ENCODE results near the gene AFAP1L2.

Gene AFAP1L2

DNA sequence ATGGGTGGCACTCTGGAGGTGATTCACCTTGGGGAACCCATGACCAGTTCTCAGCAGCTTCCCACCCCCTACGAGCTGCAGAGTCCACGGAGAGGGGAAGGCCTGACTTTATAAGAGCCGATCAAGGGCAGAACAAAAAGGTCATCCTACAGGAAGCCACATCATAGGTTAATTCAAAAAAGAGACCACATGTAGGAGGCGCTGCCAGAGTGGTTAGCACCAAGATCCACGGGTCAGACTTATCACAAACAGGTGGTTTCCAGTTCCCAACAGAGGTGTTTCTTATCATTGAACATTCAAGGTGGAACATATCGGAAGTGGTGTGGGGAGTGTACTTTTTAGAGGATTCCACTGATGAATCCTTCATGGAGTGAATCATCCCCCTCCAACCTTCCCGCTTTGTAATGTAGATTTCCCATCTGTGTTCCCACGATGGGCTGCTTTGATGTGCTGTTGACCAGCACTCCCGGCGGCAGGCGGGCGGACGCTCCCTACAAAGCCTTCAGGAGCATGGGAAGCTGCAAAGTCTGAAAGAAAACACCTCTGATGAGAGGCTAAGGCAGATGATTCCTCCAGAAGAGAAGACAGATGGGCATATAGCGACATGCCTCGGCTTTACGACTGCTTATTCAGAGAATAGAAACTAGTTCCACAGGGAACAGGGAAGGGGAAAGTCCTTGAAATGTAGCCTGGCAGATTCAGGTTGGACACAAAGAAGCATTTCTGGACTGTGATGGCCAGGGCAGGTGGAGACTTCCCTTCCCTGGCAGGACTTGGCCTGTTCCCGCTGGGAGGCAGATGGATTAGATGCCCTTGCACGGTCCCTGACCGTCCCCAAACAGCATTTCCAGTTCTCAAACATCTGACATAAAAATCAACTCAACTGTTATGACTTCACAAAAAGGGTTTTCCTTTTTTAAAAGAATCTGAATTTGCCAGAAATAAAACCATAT lies 66.5 kb downstream of the AFAP1L2 start:
- Histone ChIP-seq H3K4me1 (ENCODE audit: insufficient read depth, low read length) (no peaks in the 10 kb centered on the region), H3K4me2 (ENCODE audit: insufficient read depth, low read length) (no peak overlapping the region), H3K79me2 (ENCODE audit: insufficient read depth, low read length) (no peaks in the 10 kb centered on the region), H3K27ac (ENCODE audit: low read length) (no peak overlapping the region), H3K9ac (ENCODE audit: low read depth, low read length) (no peak overlapping the region), H4K20me1 (ENCODE audit: insufficient read depth, low read length) (no peaks in the 10 kb centered on the region), H2AFZ (ENCODE audit: low read depth, low read length) (no peak overlapping the region), H3K4me3 (ENCODE audit: low read depth in 1 of 2, low read length in 2 of 2) (no peak overlapping the region), H3K9me3 (ENCODE audit: insufficient read depth, low read length, severe bottlenecking) (no peaks in the 10 kb centered on the region), H3K27me3 (ENCODE audit: insufficient read depth, low read length, poor library complexity) (peaks cover 6% of the 10 kb centered on the region), H3K36me3 (ENCODE audit: insufficient read depth, low read length) (no peaks in the 10 kb centered on the region)
- DNase-seq (no peak), ATAC-seq (ENCODE audit: insufficient read depth, low read depth) (no peak)
- TF ChIP-seq, protein P1, sequence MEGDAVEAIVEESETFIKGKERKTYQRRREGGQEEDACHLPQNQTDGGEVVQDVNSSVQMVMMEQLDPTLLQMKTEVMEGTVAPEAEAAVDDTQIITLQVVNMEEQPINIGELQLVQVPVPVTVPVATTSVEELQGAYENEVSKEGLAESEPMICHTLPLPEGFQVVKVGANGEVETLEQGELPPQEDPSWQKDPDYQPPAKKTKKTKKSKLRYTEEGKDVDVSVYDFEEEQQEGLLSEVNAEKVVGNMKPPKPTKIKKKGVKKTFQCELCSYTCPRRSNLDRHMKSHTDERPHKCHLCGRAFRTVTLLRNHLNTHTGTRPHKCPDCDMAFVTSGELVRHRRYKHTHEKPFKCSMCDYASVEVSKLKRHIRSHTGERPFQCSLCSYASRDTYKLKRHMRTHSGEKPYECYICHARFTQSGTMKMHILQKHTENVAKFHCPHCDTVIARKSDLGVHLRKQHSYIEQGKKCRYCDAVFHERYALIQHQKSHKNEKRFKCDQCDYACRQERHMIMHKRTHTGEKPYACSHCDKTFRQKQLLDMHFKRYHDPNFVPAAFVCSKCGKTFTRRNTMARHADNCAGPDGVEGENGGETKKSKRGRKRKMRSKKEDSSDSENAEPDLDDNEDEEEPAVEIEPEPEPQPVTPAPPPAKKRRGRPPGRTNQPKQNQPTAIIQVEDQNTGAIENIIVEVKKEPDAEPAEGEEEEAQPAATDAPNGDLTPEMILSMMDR (IDR thresholded peaks at IDR 0.05; ENCODE audit: borderline replicate concordance, extremely low read depth, low read length, poor library complexity, severe bottlenecking), result no peak
- TF ChIP-seq EZH2 (IDR thresholded peaks at IDR 0.05; ENCODE audit: borderline replicate concordance, low read depth, low read length, severe bottlenecking), result no peak

GRCh38 chr10:114336823-114337509 lies 67.3 kb downstream of the AFAP1L2 start:
- Histone ChIP-seq H3K36me3 (ENCODE audit: insufficient read depth, low read length) (no peaks in the 10 kb centered on the region), H4K20me1 (ENCODE audit: insufficient read depth, low read length) (no peaks in the 10 kb centered on the region), H3K4me2 (ENCODE audit: insufficient read depth, low read length) (no peak overlapping the region), H3K9me3 (ENCODE audit: insufficient read depth, low read length, severe bottlenecking) (no peaks in the 10 kb centered on the region), H3K27ac (ENCODE audit: low read length) (no peak overlapping the region), H3K4me3 (ENCODE audit: low read depth in 1 of 2, low read length in 2 of 2) (no peak overlapping the region), H3K9ac (ENCODE audit: low read depth, low read length) (no peak overlapping the region), H3K4me1 (ENCODE audit: insufficient read depth, low read length) (no peaks in the 10 kb centered on the region), H3K79me2 (ENCODE audit: insufficient read depth, low read length) (no peaks in the 10 kb centered on the region), H3K27me3 (ENCODE audit: insufficient read depth, low read length, poor library complexity) (peaks cover 6% of the 10 kb centered on the region), H2AFZ (ENCODE audit: low read depth, low read length) (no peak overlapping the region)
- no peak for DNase-seq
- no peak for TF ChIP-seq EZH2 (IDR thresholded peaks at IDR 0.05; ENCODE audit: borderline replicate concordance, low read depth, low read length, severe bottlenecking)
- TF ChIP-seq, protein P1 (IDR thresholded peaks at IDR 0.05; ENCODE audit: borderline replicate concordance, extremely low read depth, low read length, poor library complexity, severe bottlenecking), result no peak
- ATAC-seq (ENCODE audit: insufficient read depth, low read depth), result no peak

GRCh38 chr10:114335614-114336013 lies 68.7 kb downstream of the AFAP1L2 start:
- H3K4me1 ChIP-seq (ENCODE audit: insufficient read depth, low read length), result no peaks in the 10 kb centered on the region
- H3K9ac ChIP-seq (ENCODE audit: low read depth, low read length), result no peak overlapping the region
- peaks cover 7% of the 10 kb centered on the region for H3K27me3 ChIP-seq (ENCODE audit: insufficient read depth, low read length, poor library complexity)
- H3K79me2 ChIP-seq (ENCODE audit: insufficient read depth, low read length), result no peaks in the 10 kb centered on the region
- no peaks in the 10 kb centered on the region for H3K9me3 ChIP-seq (ENCODE audit: insufficient read depth, low read length, severe bottlenecking)
- no peak overlapping the region for H2AFZ ChIP-seq (ENCODE audit: low read depth, low read length)
- no peak overlapping the region for H3K4me2 ChIP-seq (ENCODE audit: insufficient read depth, low read length)
- H3K36me3 ChIP-seq (ENCODE audit: insufficient read depth, low read length), result no peaks in the 10 kb centered on the region
- DNase-seq, result no peak
- no peak overlapping the region for H3K27ac ChIP-seq (ENCODE audit: low read length)
- ATAC-seq (ENCODE audit: insufficient read depth, low read depth), result no peak
- TF ChIP-seq, protein P1 (IDR thresholded peaks at IDR 0.05; ENCODE audit: borderline replicate concordance, extremely low read depth, low read length, poor library complexity, severe bottlenecking), result no peak
- TF ChIP-seq EZH2 (IDR thresholded peaks at IDR 0.05; ENCODE audit: borderline replicate concordance, low read depth, low read length, severe bottlenecking), result no peak
- H3K4me3 ChIP-seq (ENCODE audit: low read depth in 1 of 2, low read length in 2 of 2), result no peak overlapping the region
- no peaks in the 10 kb centered on the region for H4K20me1 ChIP-seq (ENCODE audit: insufficient read depth, low read length)

Measured in DND-41 (cell line).